Ishikawa (cell line): Measurements from ENCODE around the gene EDC3.

Experiments used
- CEBPB ChIP-seq: IDR thresholded peaks from 2 replicates; pipeline ENCODE4 v1.6.1; 2012
- CREB1 ChIP-seq: IDR thresholded peaks from 2 replicates; pipeline ENCODE4 v1.6.1; 2012; ENCODE audit warnings: low read depth
- EGR1 ChIP-seq: IDR thresholded peaks from 2 replicates; pipeline ENCODE4 v1.6.1; 2012
- EP300 ChIP-seq: IDR thresholded peaks from 2 replicates; pipeline ENCODE4 v1.6.1; 2012; ENCODE audit warnings: borderline replicate concordance
- FOXM1 ChIP-seq: IDR thresholded peaks from 2 replicates; pipeline ENCODE4 v1.6.1; 2012; ENCODE audit warnings: low read depth, borderline replicate concordance
- NFIC ChIP-seq: IDR thresholded peaks from 2 replicates; pipeline ENCODE4 v1.6.1; 2012
- RAD21 ChIP-seq: IDR thresholded peaks from 2 replicates; pipeline ENCODE4 v1.6.1; 2012; ENCODE audit warnings: low read depth
- TAF1 ChIP-seq: IDR thresholded peaks from 2 replicates; pipeline ENCODE4 v1.6.1; 2012; ENCODE audit warnings: low read depth, mild to moderate bottlenecking
- TCF12 ChIP-seq: IDR thresholded peaks from 2 replicates; pipeline ENCODE4 v1.6.1; 2012; ENCODE audit warnings: low read depth
- TEAD4 ChIP-seq: IDR thresholded peaks from 2 replicates; pipeline ENCODE4 v1.6.1; 2012
- YY1 ChIP-seq: IDR thresholded peaks from 2 replicates; pipeline ENCODE4 v1.6.1; 2012; ENCODE audit warnings: low read depth
- ZBTB7A ChIP-seq: IDR thresholded peaks from 2 replicates; pipeline ENCODE4 v1.6.1; 2012; ENCODE audit warnings: low read depth
- TF ChIP-seq, protein P1 (sequence below): IDR thresholded peaks from 2 replicates; pipeline ENCODE4 v1.6.1; 2012
- TF ChIP-seq, protein P2 (sequence below): IDR thresholded peaks from 2 replicates; pipeline ENCODE4 v1.6.1; 2012
- TF ChIP-seq, protein P3 (sequence below): IDR thresholded peaks from 2 replicates; pipeline ENCODE4 v1.6.1; 2012; ENCODE audit warnings: low read depth, mild to moderate bottlenecking

EDC3 gene

DNA sequence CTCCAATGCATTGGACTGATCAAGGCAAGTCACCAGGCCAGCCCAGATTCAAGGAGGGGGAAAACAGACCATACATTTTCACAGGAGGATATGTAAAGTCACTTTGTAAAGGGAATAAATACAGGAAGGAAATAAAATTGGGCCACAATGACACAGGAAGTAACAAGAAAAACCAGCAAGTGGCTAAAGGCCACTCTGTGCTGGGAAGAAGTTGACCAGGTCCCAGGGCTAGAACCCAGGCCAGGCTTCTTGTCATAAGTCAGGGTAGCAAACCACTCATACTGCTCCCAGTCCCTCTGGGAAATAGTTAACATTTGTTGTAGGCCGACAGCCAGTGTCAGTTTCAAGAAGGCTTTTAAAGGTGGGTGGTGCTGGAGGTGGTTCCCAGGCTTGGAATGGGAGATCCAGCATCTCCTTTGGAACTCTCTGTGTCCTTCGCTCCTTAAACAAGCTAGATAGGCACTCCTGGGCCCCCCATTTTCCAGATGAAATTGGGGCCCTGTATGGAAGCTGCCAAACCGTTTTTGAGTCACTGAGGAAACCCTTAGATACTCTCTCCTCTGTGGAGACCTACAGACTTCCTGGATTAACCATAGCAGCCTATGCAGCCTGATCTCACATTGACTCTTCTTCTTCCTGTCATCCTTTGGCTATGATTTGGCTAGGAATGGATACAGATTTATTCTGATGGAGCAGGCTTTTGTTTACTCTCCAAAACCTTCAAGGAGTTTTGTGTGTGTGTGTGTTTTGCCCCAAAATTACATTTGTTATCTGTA is 14.7 kb upstream of the EDC3 start:
- no peak for TF ChIP-seq ZBTB7A
- no peak for TF ChIP-seq FOXM1
- no peak for TF ChIP-seq CEBPB
- TF ChIP-seq, protein P1, sequence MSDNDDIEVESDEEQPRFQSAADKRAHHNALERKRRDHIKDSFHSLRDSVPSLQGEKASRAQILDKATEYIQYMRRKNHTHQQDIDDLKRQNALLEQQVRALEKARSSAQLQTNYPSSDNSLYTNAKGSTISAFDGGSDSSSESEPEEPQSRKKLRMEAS, result no peak
- no peak for TF ChIP-seq YY1
- no peak for TF ChIP-seq EP300
- no peak for TF ChIP-seq TAF1
- TF ChIP-seq, protein P2, sequence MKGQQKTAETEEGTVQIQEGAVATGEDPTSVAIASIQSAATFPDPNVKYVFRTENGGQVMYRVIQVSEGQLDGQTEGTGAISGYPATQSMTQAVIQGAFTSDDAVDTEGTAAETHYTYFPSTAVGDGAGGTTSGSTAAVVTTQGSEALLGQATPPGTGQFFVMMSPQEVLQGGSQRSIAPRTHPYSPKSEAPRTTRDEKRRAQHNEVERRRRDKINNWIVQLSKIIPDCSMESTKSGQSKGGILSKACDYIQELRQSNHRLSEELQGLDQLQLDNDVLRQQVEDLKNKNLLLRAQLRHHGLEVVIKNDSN, result no peak
- TF ChIP-seq RAD21, result no peak
- no peak for TF ChIP-seq EGR1

DNA sequence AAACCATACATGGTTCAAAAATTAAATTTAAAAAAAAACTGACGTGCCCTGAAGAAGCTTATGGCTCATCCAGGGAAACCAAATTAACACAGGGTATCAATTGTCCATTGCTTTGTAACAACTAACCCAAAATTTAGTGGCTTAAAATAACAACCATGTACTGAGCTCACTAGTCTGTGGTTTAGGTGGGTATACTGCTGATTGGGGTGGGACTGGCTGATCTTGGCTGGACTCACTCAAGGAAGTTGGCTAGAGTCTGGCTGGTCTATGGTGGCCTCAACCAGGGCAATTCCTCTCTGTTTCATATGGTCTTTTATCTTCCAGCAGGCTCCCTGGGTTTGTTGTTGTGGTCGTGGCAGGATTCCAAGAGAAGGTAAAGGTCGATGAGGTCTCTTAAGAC is 14.1 kb upstream of the EDC3 start:
- TF ChIP-seq NFIC (no peak), CEBPB (no peak), TEAD4 (no peak), YY1 (no peak), CREB1 (no peak), EP300 (no peak), ZBTB7A (no peak), RAD21 (no peak), EGR1 (no peak), TCF12 (no peak), TAF1 (no peak), FOXM1 (no peak)
- TF ChIP-seq, protein P2, result no peak
- TF ChIP-seq, protein P3, sequence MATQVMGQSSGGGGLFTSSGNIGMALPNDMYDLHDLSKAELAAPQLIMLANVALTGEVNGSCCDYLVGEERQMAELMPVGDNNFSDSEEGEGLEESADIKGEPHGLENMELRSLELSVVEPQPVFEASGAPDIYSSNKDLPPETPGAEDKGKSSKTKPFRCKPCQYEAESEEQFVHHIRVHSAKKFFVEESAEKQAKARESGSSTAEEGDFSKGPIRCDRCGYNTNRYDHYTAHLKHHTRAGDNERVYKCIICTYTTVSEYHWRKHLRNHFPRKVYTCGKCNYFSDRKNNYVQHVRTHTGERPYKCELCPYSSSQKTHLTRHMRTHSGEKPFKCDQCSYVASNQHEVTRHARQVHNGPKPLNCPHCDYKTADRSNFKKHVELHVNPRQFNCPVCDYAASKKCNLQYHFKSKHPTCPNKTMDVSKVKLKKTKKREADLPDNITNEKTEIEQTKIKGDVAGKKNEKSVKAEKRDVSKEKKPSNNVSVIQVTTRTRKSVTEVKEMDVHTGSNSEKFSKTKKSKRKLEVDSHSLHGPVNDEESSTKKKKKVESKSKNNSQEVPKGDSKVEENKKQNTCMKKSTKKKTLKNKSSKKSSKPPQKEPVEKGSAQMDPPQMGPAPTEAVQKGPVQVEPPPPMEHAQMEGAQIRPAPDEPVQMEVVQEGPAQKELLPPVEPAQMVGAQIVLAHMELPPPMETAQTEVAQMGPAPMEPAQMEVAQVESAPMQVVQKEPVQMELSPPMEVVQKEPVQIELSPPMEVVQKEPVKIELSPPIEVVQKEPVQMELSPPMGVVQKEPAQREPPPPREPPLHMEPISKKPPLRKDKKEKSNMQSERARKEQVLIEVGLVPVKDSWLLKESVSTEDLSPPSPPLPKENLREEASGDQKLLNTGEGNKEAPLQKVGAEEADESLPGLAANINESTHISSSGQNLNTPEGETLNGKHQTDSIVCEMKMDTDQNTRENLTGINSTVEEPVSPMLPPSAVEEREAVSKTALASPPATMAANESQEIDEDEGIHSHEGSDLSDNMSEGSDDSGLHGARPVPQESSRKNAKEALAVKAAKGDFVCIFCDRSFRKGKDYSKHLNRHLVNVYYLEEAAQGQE, result no peak
- TF ChIP-seq, protein P1, result no peak

DNA sequence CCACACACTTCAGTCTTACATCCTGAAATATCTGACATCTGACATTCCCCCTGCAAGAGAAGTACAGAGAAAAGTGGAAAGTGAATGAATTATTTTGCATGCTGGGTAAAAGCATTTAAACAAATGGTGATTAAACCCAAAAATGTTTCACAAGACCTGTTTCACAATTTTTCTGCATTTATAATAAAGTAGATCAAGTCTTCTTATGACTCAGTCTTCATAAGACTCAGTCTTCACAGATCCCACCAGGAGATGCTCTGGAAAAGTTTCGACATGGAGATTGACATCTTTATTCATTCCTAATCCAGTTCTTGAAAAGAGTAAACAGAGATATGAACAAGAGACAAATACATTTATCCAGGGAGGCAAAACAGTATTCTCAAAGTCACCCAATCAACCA is 13.2 kb upstream of the EDC3 start:
- no peak for TF ChIP-seq TAF1
- TF ChIP-seq, protein P3, result no peak

DNA sequence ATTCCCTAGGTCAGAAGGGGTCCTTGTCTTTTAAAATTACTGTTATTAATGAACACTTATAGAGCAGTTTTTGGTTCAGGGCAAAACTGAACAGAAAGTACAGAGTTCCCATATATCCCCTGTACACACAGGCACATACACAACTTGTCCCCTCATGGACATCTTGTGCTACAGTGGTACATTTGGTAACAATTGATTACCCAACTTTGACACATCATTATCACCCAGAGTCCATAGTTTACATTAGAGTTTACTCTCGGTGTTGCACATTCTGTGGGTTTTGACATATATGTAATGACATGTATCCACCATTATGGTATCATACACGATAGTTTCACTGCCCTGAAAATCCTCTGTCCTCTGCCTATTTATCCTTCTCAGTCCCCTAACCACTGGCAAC is 984 bp upstream of the EDC3 start:
- no peak for TF ChIP-seq NFIC
- TF ChIP-seq, protein P3, result no peak
- no peak for TF ChIP-seq CEBPB
- TF ChIP-seq, protein P2, result no peak
- no peak for TF ChIP-seq CREB1

DNA sequence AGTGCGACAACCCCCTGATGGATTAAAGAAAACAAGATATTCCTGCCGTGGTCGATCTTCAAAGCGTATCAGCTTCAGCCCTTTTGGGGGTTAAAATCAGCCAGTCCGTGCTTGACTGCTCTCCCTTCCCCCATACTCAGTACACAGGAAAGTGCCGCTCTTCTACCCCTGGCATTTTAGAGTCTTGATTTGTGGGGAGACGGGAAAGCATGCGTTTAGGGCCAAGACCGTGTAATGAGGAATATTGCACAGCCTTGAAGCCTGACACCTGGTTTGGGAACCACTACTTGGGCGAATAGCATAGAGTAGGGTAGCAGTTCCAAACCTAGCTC is 540 bp upstream of the EDC3 start:
- TF ChIP-seq CEBPB (no peak), FOXM1 (no peak), RAD21 (no peak), YY1 (no peak), ZBTB7A (no peak), CREB1 (no peak), TEAD4 (no peak), NFIC (no peak), EGR1 (no peak), TAF1 (no peak)
- TF ChIP-seq, protein P3, result no peak
- TF ChIP-seq, protein P1, result no peak
- TF ChIP-seq, protein P2, result no peak
